Panc1 (cell line): ENCODE results near the gene IL37. TPM values are rescaled to one million over a fixed set of nuclear protein-coding genes. Genes with fewer than 3 reads are reported as not detected.

Source experiments
- ATAC-seq: fragments of 200-7000 bp; cut with Tn5 transposase; 2 replicates; pipeline ENCODE4 v1.9.1; 2020; ENCODE audit warnings: mild to moderate bottlenecking, moderate library complexity
- BruUV-seq: library from RNA; stranded (reverse); fragments of 400-500 nt; replicated peaks from 2 replicates; lab custom pipeline; 2021; lab: Mats Ljungman, UMichigan
- CTCF ChIA-PET: fragments of 300-600 bp; sonication (Branson Sonifier 250); formaldehyde crosslinking; loops from one replicate; lab custom pipeline; 2022; ENCODE audit warnings: antibody characterized with exemption; lab: Charles Lee
- POLR2A ChIA-PET: fragments of 300-600 bp; sonication (Branson Sonifier 250); formaldehyde crosslinking; loops from one replicate; lab custom pipeline; 2022; ENCODE audit warnings: antibody characterized with exemption; lab: Charles Lee
- DNase-seq: peaks from one replicate; pipeline ENCODE4 v3.0.0-alpha.2; 2010; ENCODE audit warnings: low read depth, low spot score
- H3K27ac ChIP-seq: 2 replicates; pipeline ENCODE4 v1.5.1; 2011; ENCODE audit warnings: mild to moderate bottlenecking, low read length, inconsistent platforms
- H3K27me3 ChIP-seq: fragments of 200-500 bp; sonication (Bioruptor generic); 2 replicates; pipeline ENCODE4 v1.6.0; 2014; ENCODE audit warnings: low read length, inconsistent platforms; ENCODE audit not compliant: control insufficient read depth, insufficient read depth
- H3K36me3 ChIP-seq: fragments of 200-500 bp; sonication (Bioruptor generic); 2 replicates; pipeline ENCODE4 v1.5.1; 2014; ENCODE audit warnings: inconsistent platforms, mild to moderate bottlenecking, low read length, moderate library complexity; ENCODE audit not compliant: control insufficient read depth, insufficient read depth
- H3K4me1 ChIP-seq: 2 replicates; pipeline ENCODE4 v1.5.1; 2011; ENCODE audit warnings: inconsistent platforms, mild to moderate bottlenecking, low read length, moderate library complexity; ENCODE audit not compliant: control insufficient read depth, insufficient read depth
- H3K4me3 ChIP-seq, 2 experiments: 2 replicates each; pipeline ENCODE4 v1.5.1; 2011 to 2012; ENCODE audit warnings: low read depth in 2 of 2, low read length in 2 of 2, mild to moderate bottlenecking in 2 of 2, inconsistent platforms in 1 of 2, moderate library complexity in 1 of 2
- H3K9me3 ChIP-seq: fragments of 200-500 bp; sonication (Bioruptor generic); 2 replicates; pipeline ENCODE4 v1.5.1; 2014; ENCODE audit warnings: low read depth, mild to moderate bottlenecking, inconsistent platforms, low read length, moderate library complexity; ENCODE audit not compliant: control insufficient read depth, insufficient read depth
- POLR2AphosphoS5 ChIP-seq: IDR thresholded peaks from 2 replicates; pipeline ENCODE4 v1.6.1; 2012; ENCODE audit warnings: mild to moderate bottlenecking, low read depth, low read length, moderate library complexity
- SIN3A ChIP-seq: IDR thresholded peaks from 2 replicates; pipeline ENCODE4 v1.6.1; 2012; ENCODE audit warnings: low read depth, mild to moderate bottlenecking, low read length, moderate library complexity, borderline replicate concordance; ENCODE audit not compliant: insufficient read depth
- TCF7L2 ChIP-seq: IDR thresholded peaks from 2 replicates; pipeline ENCODE4 v1.6.1; 2011; ENCODE audit warnings: mild to moderate bottlenecking, low read depth, low read length, inconsistent platforms
- in situ Hi-C: cut with HindIII; loops from 2 replicates; pipeline ENCODE4 v1.10.0; 2016; ENCODE audit warnings: low sequenced_read_pairs, low pct_unique_long_range_greater_than_20kb
- intact Hi-C: fragments of 100-400 bp; cut with micrococcal nuclease; formaldehyde crosslinking; loops from one replicate; pipeline ENCODE4 v1.10.0; 2022; ENCODE audit not compliant: unreplicated experiment
- total RNA-seq: library from RNA; stranded (reverse); gene quantifications from one replicate; pipeline ENCODE4 v1.2.1, GENCODE V29; 2021; ENCODE audit not compliant: unreplicated experiment
- TF ChIP-seq, protein P1 (sequence below): fragments of 450-650 bp; IDR thresholded peaks from 2 replicates; pipeline ENCODE4 v1.5.1; 2017; ENCODE audit warnings: mild to moderate bottlenecking
- TF ChIP-seq, protein P2 (sequence below), 2 experiments: IDR thresholded peaks; 2 replicates each; pipeline ENCODE4 v1.6.1; 2011 to 2012; ENCODE audit warnings: low read depth in 2 of 2, control low read depth in 1 of 2, low read length in 1 of 2, mild to moderate bottlenecking in 1 of 2, moderate library complexity in 1 of 2; ENCODE audit not compliant: insufficient read depth in 1 of 2

Gene IL37
- total RNA-seq, 1 experiment from 2014 or later = not detected

DNA sequence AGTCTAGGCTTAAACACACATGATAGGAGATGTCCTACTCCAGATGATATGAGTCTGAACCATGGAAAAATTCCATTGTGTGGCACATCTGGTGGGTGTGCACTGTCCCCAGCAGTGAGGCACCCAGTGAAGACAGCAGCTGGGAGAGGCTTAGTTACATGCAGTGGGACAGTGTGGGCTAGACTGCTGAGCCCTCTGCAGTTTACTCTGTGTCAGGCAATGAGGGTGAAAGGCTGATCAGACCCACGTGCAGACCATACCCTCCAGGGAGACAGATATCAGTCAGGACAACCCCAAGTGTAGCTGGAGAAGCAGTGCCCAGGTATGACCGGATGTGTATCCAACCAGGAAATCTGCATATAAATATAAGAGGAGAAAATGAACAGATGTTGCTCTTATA, 13.4 kb downstream of the IL37 start:
- CTCF ChIA-PET = no interaction called here
- Histone ChIP-seq H3K4me1 (no peaks in the 10 kb centered on the region), H3K36me3 (no peaks in the 10 kb centered on the region), H3K27me3 (peaks cover 3% of the 10 kb centered on the region; the same call in 1 of the 2 replicates), H3K27ac (no peak overlapping the region), H3K4me3 (no peak overlapping the region), H3K9me3 (no peaks in the 10 kb centered on the region)
- TF ChIP-seq POLR2AphosphoS5 (no peak), TCF7L2 (no peak), SIN3A (no peak)
- TF ChIP-seq, protein P1, sequence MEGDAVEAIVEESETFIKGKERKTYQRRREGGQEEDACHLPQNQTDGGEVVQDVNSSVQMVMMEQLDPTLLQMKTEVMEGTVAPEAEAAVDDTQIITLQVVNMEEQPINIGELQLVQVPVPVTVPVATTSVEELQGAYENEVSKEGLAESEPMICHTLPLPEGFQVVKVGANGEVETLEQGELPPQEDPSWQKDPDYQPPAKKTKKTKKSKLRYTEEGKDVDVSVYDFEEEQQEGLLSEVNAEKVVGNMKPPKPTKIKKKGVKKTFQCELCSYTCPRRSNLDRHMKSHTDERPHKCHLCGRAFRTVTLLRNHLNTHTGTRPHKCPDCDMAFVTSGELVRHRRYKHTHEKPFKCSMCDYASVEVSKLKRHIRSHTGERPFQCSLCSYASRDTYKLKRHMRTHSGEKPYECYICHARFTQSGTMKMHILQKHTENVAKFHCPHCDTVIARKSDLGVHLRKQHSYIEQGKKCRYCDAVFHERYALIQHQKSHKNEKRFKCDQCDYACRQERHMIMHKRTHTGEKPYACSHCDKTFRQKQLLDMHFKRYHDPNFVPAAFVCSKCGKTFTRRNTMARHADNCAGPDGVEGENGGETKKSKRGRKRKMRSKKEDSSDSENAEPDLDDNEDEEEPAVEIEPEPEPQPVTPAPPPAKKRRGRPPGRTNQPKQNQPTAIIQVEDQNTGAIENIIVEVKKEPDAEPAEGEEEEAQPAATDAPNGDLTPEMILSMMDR = no peak
- DNase-seq = no peak
- intact Hi-C loops (no loop called here), in situ Hi-C loops (no loop called here)
- BruUV-seq = no TSS peak
- ATAC-seq = no peak
- POLR2A ChIA-PET = no interaction called here

DNA sequence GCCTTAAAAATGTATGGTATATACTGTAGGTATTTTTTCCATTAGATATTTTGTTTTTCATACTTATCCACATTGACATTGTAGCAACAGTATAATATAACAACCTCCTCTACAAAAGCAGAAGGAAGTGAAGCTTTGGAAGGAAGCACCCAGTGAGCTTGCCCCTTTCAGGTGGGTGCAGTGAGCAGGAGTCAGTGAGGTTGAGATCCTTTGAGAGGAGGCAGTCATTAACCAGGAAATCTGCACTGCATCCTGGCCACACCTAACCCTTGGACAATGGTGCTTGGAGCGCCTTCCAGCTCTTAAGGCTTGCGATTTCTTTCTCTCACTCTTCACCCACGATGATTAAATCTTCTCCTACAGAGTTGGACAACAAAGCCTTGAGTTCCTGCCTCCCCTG, 13.9 kb downstream of the IL37 start:
- CTCF ChIA-PET = no interaction called here
- H3K36me3 ChIP-seq = no peaks in the 10 kb centered on the region
- DNase-seq = no peak
- intact Hi-C loops (no loop called here), in situ Hi-C loops (no loop called here)
- peaks cover 3% of the 10 kb centered on the region; the same call in 1 of the 2 replicates for H3K27me3 ChIP-seq
- POLR2A ChIA-PET = no interaction called here
- H3K4me3 ChIP-seq = no peak overlapping the region
- no peaks in the 10 kb centered on the region for H3K9me3 ChIP-seq
- TF ChIP-seq SIN3A = no peak
- TF ChIP-seq, protein P2, sequence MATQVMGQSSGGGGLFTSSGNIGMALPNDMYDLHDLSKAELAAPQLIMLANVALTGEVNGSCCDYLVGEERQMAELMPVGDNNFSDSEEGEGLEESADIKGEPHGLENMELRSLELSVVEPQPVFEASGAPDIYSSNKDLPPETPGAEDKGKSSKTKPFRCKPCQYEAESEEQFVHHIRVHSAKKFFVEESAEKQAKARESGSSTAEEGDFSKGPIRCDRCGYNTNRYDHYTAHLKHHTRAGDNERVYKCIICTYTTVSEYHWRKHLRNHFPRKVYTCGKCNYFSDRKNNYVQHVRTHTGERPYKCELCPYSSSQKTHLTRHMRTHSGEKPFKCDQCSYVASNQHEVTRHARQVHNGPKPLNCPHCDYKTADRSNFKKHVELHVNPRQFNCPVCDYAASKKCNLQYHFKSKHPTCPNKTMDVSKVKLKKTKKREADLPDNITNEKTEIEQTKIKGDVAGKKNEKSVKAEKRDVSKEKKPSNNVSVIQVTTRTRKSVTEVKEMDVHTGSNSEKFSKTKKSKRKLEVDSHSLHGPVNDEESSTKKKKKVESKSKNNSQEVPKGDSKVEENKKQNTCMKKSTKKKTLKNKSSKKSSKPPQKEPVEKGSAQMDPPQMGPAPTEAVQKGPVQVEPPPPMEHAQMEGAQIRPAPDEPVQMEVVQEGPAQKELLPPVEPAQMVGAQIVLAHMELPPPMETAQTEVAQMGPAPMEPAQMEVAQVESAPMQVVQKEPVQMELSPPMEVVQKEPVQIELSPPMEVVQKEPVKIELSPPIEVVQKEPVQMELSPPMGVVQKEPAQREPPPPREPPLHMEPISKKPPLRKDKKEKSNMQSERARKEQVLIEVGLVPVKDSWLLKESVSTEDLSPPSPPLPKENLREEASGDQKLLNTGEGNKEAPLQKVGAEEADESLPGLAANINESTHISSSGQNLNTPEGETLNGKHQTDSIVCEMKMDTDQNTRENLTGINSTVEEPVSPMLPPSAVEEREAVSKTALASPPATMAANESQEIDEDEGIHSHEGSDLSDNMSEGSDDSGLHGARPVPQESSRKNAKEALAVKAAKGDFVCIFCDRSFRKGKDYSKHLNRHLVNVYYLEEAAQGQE (IDR thresholded peaks at IDR 0.05; ENCODE audit: insufficient read depth in 1 of 2, low read depth in 2 of 2, low read length in 1 of 2) = no peak
- no peak for TF ChIP-seq TCF7L2
- TF ChIP-seq POLR2AphosphoS5 = no peak
- TF ChIP-seq, protein P1 = no peak
- no TSS peak for BruUV-seq
- H3K27ac ChIP-seq = no peak overlapping the region
- no peaks in the 10 kb centered on the region for H3K4me1 ChIP-seq
- no peak for ATAC-seq
